GM12874 (cell line): ENCODE results near the gene SHB.

Experiments
- TF ChIP-seq, protein P1 (sequence below): IDR thresholded peaks from 2 replicates; pipeline ENCODE4 v1.5.1; 2011; ENCODE audit warnings: low read depth, mild to moderate bottlenecking, control low read depth, low read length, moderate library complexity; ENCODE audit not compliant: insufficient read depth

Gene SHB

DNA sequence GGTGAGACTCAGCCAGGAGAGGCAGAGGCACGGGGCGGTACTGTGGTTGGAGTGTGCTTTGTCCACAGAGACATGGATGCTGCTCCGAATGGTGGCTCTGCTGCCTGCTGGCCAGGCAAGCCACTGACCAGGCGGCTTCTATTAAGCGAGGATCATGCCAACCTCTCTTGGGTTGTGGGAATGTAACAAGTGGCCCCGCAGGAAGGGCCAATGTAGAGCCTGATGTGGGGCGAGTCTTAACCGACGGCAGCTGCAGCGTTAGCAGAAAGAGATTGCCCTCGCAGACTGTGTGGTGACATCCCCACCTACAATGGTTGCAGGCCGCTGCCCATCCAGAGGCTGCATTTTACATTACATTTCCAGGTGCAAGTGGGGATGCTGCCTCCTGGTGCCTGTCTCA, 118.5 kb downstream of the SHB start:
- TF ChIP-seq, protein P1, sequence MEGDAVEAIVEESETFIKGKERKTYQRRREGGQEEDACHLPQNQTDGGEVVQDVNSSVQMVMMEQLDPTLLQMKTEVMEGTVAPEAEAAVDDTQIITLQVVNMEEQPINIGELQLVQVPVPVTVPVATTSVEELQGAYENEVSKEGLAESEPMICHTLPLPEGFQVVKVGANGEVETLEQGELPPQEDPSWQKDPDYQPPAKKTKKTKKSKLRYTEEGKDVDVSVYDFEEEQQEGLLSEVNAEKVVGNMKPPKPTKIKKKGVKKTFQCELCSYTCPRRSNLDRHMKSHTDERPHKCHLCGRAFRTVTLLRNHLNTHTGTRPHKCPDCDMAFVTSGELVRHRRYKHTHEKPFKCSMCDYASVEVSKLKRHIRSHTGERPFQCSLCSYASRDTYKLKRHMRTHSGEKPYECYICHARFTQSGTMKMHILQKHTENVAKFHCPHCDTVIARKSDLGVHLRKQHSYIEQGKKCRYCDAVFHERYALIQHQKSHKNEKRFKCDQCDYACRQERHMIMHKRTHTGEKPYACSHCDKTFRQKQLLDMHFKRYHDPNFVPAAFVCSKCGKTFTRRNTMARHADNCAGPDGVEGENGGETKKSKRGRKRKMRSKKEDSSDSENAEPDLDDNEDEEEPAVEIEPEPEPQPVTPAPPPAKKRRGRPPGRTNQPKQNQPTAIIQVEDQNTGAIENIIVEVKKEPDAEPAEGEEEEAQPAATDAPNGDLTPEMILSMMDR: no peak

DNA sequence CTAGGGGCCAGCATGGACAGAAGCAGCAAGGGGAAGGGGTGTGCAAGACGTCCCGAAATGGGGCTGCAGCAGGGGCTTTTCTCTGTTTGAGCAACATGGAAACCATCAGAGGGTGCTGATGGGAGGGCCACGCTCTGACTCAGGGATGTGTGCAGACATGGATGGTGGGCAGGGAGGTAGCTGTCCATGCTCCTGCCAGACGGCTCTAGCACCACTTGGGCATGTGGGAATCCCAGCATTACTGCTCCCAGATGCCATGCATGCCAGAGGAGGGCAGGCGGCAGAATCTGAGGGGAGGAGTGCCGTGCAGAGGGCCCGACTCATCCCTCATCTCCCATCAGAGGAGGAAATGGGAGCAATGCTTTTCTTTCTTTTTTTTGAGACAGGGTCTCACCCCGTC, 119.5 kb downstream of the SHB start:
- TF ChIP-seq, protein P1: no peak

DNA sequence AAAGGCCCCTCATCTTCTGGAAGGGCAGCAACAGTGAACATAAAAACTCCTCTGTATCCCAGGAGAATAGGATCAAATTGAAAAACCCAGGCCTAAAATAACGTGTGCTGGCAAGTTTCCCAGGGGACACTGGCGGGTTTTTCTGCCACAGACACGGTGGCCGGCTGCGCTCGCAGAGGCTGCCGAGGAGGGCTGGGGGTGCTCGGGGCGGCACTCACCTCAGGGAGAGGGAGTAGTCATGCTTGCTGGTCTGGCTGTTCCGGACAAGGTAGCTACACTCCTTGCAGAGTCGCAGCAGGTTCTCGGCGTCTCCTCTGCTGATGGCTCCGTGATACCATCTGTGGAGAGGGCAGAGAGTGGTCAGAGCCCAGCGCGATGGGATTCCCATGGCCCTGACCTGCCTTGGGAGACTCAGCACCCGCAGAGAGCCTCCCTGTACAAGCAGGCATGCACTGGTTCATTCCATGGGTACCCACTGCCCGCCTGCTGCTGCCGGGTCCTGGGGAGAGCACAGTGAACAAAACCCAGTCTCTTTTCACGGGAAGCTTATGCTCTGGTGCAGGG, 120.5 kb downstream of the SHB start:
- TF ChIP-seq, protein P1: no peak

DNA sequence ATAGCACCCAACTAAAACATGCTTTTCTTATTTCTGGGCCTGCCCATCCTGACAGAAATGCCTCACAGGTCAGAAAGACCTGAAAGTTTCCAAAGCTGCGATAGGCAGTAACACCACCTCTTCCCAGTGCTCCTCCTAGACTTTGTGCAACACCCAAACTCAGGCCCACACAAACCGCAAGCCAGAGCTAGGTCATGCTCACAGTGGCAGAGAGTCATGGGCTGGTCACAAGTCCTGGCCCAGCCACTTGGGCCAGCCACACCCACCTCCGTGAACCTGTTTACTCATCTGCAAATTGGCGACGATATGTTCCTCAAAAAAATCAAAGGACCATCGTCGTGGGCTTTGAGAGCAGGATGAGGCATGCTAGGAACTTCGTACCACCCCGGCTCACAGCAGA, 121.0 kb downstream of the SHB start:
- TF ChIP-seq, protein P1: no peak

DNA sequence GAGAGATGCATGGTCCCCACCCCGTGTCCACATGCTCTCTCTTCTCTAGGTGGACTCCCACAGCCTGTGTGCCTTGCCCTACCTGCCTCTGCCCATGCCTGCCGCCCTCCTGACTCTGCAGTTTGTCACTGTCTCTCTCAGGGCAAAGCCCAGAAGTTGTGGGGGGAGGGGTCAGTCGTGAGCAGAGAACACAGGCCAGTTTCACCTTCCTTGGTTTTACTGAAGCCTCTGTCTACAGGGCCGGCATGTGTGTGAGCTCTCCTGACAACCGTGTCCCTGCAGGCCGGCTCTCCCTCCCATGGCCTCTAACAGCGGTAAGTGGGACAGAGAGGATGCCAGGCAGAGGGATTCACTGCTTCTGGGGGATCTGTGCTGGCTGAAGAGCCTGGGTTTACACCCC, 121.6 kb downstream of the SHB start:
- TF ChIP-seq, protein P1: no peak

DNA sequence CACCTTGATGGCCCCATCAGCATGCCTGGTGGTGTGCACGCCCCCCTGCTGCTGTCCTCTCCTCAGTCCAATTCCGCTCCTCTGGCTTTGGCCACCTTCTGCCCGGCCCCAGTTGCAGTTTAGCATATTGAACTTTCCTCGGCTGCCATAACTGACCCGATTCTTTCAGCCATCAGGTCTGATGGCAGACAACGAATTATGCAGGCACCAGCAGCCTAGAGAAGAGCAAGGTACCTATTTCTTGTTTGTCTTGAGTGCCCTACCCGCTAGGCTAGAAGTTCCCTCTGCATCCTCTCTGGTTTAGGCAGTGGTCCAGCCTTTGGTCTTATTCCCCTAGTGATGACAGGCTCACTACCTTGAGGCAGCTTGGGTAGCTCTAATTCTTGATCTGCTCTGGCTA, 122.1 kb downstream of the SHB start:
- TF ChIP-seq, protein P1: no peak

DNA sequence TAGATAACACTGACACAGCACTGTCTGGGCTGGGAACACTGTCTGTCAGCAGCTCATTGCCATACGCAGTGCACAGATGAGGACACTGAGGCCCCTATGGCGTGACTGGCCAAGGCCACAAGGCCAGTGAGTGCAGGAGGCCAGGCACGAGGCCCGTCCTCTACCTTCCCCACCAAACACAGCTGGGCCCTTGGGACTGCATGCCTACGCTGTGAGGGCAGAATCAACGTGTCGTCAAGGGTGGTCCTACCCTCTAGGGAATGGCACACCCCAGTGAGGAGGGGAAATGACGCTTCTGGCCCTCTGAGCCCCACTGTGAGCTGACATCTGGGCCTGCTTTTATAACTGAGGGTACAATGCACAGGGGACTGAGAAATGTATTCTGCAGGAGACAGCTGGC, 123.0 kb downstream of the SHB start:
- TF ChIP-seq, protein P1: no peak
